PC-3 (cell line): ENCODE results near the gene RER1.

Experiments
- CTCF ChIP-seq: fragments of 300-600 bp; sonication (generic); conservative IDR thresholded peaks from 2 replicates; pipeline ENCODE4 v1.5.1; 2017; ENCODE audit warnings: antibody characterized with exemption, low read depth, mild to moderate bottlenecking, low read length
- EZH2 ChIP-seq: fragments of 300-600 bp; sonication (generic); IDR thresholded peaks from one replicate; pipeline ENCODE4 v1.6.1; 2017; ENCODE audit warnings: antibody characterized with exemption, mild to moderate bottlenecking, low read length; ENCODE audit not compliant: unreplicated experiment
- EZH2phosphoT487 ChIP-seq: fragments of 300-600 bp; sonication (generic); IDR thresholded peaks from 2 replicates; pipeline ENCODE4 v1.6.1; 2018; ENCODE audit warnings: mild to moderate bottlenecking, antibody characterized with exemption, low read length, borderline replicate concordance

DNA sequence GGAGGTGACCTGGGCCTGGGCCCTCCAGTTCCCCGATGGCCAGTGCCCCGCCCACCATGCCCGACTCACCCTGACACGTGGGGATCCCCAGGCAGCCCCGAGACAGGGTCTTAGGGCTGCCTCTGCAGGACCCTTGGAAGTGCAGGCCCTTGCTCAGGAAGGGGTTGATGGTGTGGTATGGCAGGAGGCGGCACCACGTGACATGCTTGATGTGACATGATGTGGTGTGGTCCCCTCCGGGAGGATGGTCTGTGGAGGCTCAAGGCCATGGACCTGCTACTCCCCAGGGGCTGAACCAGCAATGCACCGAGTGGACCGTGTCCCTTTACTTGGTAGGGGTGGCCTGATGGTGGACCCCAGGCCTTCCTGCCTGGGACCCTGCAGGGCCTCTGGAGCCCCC lies 62.6 kb downstream of the RER1 start:
- TF ChIP-seq EZH2phosphoT487 (no peak), CTCF (no peak), EZH2 (no peak)
